HG02763 (cell line): ENCODE results near the gene TMEM190.
"Not testable (repeated sequence)": the region's sequence is repeated elsewhere in the genome, so short reads cannot be mapped to it uniquely, and the experiment has no call there.

Experiments used
- ATAC-seq: cut with Tn5 transposase; IDR thresholded peaks from one replicate; pipeline ENCODE4 v1.9.1; 2021; ENCODE audit warnings: mild to moderate bottlenecking, moderate library complexity; ENCODE audit not compliant: unreplicated experiment

TMEM190 gene

GRCh38 chr19:55418185-55418584 is 41.6 kb downstream of the TMEM190 start:
- no peak for ATAC-seq

GRCh38 chr19:55419103-55419502 is 42.5 kb downstream of the TMEM190 start:
- no peak for ATAC-seq

- ATAC-seq = no peak
These were observed 43.1 kb downstream of the TMEM190 start for GRCh38 chr19:55419624-55420236.

DNA sequence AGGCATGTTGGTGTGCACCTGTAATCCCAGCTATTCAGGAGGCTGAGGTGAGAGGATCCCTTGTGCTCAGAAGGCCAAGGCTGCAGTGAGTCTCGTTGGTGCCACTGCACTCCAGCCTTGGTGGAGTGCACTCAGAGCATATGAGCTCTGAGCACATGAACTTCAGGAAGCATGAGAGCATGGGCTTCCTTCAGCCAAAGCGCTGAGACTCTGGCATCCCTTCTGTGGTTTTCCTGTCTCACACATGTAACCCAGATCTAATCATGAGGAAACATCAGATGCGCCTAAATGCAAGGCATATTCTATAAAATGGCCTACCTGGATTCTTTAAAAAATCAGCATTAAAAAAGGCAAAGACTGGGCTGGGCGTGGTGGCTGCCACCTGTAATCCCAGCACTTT is 44.7 kb downstream of the TMEM190 start:
- ATAC-seq = not testable (repeated sequence)

- ATAC-seq = no peak
These were observed 46.8 kb downstream of the TMEM190 start for GRCh38 chr19:55423225-55424005.

DNA sequence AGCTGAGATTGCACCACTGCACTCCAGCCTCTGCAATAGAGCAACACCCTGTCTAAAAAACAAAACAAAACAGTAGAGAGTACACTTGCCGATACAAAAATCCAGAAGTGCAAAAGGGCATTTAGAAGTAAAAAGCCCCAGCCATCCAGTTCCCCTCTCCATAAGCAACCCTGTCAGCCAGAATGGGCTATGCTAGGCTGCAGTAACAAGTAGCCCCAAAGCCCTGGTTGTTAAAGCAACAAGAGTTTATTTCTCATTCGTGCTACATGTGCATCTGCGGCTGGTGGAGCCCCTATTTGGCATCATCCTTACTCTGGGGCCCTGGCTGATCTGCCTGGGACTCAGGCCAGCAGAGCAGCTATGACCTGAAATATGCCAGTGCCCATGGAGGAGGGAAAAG is 47.9 kb downstream of the TMEM190 start:
- ATAC-seq = no peak

DNA sequence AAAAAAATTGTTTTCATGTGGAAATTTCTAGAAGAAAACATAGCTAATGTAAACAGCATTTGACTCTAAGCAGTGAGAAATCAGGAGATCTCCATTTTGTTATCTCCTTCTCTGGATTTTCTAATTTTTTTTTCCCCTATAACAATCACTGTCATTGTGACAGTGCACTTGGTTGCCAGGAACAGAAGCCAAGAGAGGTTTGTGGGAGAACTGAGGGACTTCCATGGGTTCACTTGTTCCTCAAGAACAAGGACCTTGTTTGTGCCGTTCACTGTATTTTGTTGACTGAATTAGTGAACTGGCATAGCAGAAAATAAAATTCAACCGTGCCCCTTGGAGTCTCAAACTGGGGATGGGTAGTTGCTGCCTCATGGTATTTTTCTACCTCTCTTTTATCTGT is 49.4 kb downstream of the TMEM190 start:
- ATAC-seq = no peak
